ENCODE results near the gene LZTS2.

LZTS2 gene

DNA sequence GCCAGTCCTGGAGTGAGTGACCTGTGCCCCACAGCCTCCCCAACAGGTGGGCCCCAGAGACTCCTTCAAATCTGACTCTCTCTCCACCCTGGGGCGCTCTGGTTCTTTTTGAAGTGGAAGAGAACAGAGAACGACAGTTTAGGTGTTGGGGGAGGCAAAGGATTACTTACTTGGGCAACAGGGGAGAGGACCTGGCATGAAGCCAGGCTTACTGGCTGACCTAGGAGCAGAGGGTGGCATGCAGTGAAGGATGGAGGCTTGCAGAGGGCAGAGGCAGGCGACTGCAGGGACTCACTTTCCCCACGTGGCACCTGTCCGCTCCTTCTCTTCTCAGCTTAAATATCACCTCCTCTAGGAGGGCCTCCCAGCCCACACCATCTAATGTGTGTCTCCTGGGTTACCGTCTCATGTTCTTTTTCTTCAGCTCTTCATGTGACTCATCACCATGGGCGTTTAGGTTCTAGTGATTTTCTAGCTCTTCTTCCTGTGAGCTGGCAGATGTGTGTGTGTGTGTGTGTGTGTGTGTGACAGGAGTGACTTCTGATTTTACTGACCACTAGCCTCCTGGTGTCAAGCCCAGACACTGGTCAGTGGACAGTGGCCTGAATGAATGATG is 15.5 kb downstream of the LZTS2 start:
- DNase-seq (ENCODE audit: low spot score) = no peak

GRCh38 chr10:101015582-101015973 is 16.0 kb downstream of the LZTS2 start:
- DNase-seq (ENCODE audit: low spot score) = no peak

GRCh38 chr10:101016814-101017213 is 17.2 kb downstream of the LZTS2 start:
- no peak for DNase-seq (ENCODE audit: low spot score)

- no peak for DNase-seq (ENCODE audit: low spot score)
Measured at GRCh38 chr10:101018118-101018599, 18.6 kb downstream of the LZTS2 start.

DNA sequence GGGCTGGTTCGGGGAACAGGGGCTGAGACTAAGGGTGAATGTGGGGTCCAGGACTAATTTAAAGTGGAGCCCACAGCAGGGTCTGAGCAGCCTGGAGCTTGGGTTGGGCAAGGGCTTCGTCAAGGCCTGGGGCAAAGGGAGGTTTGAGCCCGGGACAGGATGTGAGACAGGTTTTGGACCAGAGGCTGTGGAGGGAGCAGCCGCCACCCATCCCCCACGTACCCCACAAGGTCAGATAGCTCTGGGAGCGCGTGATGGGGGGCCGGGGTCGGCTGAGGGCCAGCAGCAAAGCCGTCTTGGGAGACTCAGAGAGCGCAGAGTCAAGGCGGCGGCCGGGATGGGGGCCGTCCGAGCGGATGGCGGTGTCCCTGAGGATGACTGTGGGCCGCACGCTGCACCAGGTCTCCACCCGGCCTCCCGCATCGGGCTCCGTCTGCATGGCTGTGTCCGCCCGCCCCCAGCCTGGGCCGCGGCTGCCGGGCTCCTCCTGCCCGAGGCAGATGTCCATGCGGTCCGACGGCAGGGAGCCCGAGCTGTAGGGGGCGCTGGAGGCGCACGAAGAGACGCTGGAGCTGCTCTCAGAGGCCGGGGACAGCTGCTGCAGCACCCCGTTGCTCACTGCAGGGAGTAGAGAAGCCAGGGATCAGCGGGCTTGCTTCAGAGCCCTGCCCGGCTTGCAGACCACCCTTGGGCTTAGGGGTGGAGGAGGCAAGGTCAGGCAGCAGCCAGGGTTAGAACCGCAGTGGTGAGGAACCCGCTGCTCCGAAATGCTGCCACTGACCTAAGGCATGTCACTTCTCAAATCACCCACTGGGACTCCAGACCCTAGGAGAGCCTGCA is 19.2 kb downstream of the LZTS2 start:
- DNase-seq (ENCODE audit: low spot score) = peak; percentile 88

GRCh38 chr10:101019440-101019703 is 19.8 kb downstream of the LZTS2 start:
- no peak for DNase-seq (ENCODE audit: low spot score)

- no peak for DNase-seq (ENCODE audit: low spot score)
Measured at GRCh38 chr10:101020427-101021075, 20.9 kb downstream of the LZTS2 start.

- DNase-seq (ENCODE audit: low spot score) = no peak
Measured at GRCh38 chr10:101021239-101021638, 21.6 kb downstream of the LZTS2 start.

- no peak for DNase-seq (ENCODE audit: low spot score)
Measured at GRCh38 chr10:101021692-101022251, 22.2 kb downstream of the LZTS2 start.

DNA sequence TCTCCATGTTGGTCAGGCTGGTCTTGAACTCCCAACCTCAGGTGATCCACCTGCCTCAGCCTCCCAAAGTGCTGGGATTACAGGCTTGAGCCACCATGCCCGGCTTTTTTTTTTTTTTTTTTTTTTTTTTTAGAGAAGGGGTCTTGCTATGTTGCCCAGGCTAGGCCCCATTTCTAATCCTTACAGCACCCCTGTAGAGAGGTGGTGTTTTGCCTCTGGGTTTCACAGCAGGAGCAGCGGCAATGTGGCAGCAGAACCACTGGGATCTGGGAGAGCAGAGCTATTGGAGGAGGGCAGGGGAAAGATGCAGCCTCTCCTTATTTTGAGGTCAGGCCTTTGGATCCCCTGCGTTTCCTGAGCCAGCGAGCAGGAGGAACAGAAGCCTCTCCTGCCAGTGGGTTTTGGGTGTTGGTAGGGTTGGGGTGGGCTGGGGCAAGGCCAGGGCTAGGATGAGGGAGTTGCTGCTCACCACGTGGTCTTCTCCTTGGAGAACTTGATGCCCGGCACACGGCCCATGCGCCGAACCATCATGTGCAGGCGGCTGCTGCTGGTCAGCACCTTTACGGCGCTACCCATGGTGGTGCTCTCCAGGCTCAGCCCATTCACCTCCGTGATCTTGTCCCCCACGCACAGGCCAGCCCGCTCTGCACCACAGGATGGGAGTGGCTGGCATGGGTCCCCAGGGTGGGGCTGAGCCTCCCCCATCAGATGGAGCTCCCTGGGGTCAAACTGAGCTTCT is 23.5 kb downstream of the LZTS2 start:
- DNase-seq (ENCODE audit: low spot score) = no peak

- DNase-seq (ENCODE audit: low spot score) = no peak
Measured at GRCh38 chr10:101027106-101027720, 27.6 kb downstream of the LZTS2 start.

DNA sequence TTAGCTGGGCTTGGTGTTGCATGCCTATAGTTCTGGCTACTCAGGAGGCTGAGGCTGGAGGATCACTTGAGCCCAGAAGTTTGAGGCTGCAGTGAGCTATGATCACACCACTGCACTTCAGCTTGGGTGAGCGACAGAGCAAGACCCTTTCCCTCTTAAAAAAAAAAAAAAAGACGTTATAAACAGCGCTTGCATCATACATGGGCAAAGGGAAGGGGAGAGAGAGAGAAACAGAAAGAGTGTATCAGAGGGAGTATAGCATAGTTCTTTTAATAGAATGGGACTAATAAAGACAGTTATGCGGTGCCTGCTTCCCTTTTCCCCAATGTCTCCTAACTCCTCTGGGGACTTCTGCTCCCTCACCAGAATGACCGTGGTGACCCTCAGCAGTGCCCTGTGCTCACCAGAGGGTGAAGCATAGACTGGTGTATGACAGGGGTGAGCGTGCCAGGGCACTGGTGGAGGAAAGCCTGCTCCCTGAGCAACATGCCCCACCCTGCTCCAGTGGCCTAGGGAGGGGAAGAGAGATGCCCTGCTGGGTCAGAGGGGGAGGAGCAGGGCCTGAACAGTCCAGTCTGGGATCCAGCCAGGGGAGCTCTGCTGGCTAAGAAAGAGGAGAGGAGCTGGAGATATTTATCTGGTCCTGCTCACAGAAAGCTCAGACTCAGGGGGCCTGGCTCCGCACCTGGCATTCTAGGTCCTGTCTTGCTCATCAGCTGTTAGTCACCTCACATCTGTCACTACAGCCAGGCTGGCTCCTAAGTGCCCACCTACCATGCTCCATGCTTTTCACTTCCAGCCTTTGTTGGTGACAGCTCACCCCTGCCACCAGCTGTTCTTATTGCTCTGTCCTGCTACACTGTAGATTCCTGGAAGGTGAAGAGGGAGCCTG is 29.1 kb downstream of the LZTS2 start:
- DNase-seq (ENCODE audit: low spot score) = no peak

DNA sequence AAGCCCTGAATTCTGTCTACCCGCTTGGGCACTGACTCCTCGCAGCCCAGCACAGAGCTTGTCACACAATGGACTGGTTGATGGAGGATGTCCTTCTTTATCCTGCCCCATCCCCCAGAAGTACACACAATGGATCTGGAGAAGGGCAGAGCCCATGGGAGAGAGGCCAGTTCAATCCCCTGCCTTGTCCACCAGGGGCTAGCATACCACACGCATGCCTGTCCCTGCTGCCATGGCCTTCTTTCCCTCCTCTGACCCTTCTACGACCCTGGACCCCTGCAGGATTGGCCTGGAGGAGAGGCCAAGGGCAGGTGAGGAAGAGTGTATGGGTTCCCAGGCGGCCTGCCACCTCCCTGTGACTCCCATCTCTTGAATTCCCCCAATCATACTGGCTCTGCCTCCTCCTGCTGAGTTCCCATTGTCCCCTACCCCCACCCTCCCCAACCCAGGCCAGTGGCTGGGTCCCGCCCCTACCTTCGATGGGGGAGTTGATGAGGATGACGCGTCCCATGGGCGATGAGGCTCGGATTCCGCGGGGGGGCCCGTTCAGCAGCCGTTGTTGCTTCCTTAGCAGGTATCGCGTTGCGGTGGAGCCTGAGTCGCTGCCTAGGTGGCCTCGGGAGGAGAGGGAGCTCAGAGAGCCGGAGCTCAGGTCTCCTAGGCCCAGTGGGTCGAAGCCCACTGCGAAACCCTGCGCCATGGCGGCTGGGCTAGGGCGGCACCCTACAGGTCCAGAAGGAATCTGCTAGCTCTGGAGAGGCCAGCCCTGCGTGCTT is 30.1 kb downstream of the LZTS2 start:
- DNase-seq (ENCODE audit: low spot score) = no peak

- DNase-seq (ENCODE audit: low spot score) = no peak
Measured at GRCh38 chr10:101030496-101031127, 31.0 kb downstream of the LZTS2 start.

- peak; percentile 97 for DNase-seq (ENCODE audit: low spot score)
Measured at GRCh38 chr10:101031128-101031795, 31.7 kb downstream of the LZTS2 start, which contains the start of the genes PDZD7 and SFXN3. Gene PDZD7 (minus strand): TSS chr10:101031129. CDS start chr10:101030219, 910 bp downstream. Gene SFXN3 (plus strand): TSS chr10:101031234. CDS start chr10:101034695, 3,461 bp downstream.

GRCh38 chr10:101031796-101032636 is 32.4 kb downstream of the LZTS2 start:
- DNase-seq (ENCODE audit: low spot score) = peak; percentile 96

GRCh38 chr10:101032637-101033224 is 33.1 kb downstream of the LZTS2 start:
- DNase-seq (ENCODE audit: low spot score) = peak; percentile 89
